ENCODE results near the gene C1orf74.

The C1orf74 gene

DNA sequence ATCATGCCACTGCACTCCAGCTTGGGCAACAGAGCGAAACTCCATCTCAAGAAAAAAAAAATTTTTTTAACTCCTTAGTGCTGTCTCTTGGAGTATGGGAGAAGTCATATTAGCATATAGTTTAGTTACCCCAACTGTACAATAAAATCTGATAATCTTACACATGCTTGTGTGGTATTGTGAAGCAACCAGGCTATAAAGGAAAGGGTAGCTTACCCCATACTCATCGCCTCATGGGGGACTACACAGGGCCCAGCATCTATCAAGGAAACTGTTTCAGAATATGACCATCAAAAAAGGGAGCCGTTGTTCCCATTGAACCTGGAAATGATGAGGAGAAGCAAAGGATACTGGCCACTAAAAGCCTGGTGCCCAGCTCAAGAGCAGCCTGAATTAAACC, 31.5 kb downstream of the C1orf74 start:
- TF ChIP-seq RARB (CRISPR knock-in tag; IDR thresholded peaks at IDR 0.05), result no peak
- TF ChIP-seq OSR1 (CRISPR knock-in tag; IDR thresholded peaks at IDR 0.05), result no peak
- no peak for TF ChIP-seq ZFP3 (CRISPR knock-in tag; IDR thresholded peaks at IDR 0.05)
- TF ChIP-seq ZFP30 (CRISPR knock-in tag; IDR thresholded peaks at IDR 0.05), result no peak
- no peak for TF ChIP-seq CSDC2 (CRISPR knock-in tag; IDR thresholded peaks at IDR 0.05)
- TF ChIP-seq, protein P1, sequence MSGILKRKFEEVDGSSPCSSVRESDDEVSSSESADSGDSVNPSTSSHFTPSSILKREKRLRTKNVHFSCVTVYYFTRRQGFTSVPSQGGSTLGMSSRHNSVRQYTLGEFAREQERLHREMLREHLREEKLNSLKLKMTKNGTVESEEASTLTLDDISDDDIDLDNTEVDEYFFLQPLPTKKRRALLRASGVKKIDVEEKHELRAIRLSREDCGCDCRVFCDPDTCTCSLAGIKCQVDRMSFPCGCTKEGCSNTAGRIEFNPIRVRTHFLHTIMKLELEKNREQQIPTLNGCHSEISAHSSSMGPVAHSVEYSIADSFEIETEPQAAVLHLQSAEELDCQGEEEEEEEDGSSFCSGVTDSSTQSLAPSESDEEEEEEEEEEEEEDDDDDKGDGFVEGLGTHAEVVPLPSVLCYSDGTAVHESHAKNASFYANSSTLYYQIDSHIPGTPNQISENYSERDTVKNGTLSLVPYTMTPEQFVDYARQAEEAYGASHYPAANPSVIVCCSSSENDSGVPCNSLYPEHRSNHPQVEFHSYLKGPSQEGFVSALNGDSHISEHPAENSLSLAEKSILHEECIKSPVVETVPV (CRISPR knock-in tag; IDR thresholded peaks at IDR 0.05), result no peak
- ATAC-seq, result no peak

DNA sequence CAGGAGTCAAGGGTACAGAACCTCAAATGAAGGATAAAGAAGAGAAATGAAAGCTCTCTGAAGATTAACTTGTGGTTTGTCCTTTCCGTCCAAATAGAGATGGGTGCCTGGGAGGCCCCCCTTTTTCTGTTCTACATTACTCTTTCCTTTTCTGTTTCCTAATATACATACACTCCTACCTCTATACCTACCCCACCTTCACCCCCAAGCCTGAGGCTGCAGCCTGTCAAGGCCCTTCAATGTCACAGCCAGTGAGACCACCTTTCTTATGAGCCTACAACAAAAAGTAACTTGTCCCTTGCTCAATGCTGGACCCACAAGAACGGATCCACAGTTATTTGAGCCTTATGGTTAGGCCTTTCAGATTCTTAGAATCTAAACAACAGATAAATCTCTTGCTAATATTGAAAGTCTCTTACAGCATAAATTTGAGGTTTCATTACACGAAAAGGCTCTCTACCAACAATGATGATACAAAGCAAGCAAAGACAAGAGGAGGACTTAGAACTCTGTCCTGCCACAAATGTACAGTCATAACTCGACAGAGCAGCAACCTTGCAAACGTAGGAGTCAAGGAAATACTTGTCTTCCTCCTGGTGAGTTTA, 32.6 kb downstream of the C1orf74 start:
- no peak for TF ChIP-seq CSDC2 (CRISPR knock-in tag; IDR thresholded peaks at IDR 0.05)
- TF ChIP-seq ZNF565 (CRISPR knock-in tag; conservative IDR thresholded peaks at IDR 0.05; ENCODE audit: low read depth), result no peak
- TF ChIP-seq ESRRG (CRISPR knock-in tag; IDR thresholded peaks at IDR 0.05), result no peak
- no peak for TF ChIP-seq ZNF8 (CRISPR knock-in tag; IDR thresholded peaks at IDR 0.05)
- TF ChIP-seq ZNF70 (CRISPR knock-in tag; IDR thresholded peaks at IDR 0.05), result no peak
- no peak for TF ChIP-seq OSR1 (CRISPR knock-in tag; IDR thresholded peaks at IDR 0.05)
- TF ChIP-seq ZFP30 (CRISPR knock-in tag; IDR thresholded peaks at IDR 0.05), result no peak
- TF ChIP-seq, protein P2, sequence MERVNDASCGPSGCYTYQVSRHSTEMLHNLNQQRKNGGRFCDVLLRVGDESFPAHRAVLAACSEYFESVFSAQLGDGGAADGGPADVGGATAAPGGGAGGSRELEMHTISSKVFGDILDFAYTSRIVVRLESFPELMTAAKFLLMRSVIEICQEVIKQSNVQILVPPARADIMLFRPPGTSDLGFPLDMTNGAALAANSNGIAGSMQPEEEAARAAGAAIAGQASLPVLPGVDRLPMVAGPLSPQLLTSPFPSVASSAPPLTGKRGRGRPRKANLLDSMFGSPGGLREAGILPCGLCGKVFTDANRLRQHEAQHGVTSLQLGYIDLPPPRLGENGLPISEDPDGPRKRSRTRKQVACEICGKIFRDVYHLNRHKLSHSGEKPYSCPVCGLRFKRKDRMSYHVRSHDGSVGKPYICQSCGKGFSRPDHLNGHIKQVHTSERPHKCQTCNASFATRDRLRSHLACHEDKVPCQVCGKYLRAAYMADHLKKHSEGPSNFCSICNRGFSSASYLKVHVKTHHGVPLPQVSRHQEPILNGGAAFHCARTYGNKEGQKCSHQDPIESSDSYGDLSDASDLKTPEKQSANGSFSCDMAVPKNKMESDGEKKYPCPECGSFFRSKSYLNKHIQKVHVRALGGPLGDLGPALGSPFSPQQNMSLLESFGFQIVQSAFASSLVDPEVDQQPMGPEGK (CRISPR knock-in tag; IDR thresholded peaks at IDR 0.05; ENCODE audit: borderline replicate concordance), result no peak
- TF ChIP-seq ISL1 (CRISPR knock-in tag; IDR thresholded peaks at IDR 0.05), result no peak
- TF ChIP-seq TOX (CRISPR knock-in tag; IDR thresholded peaks at IDR 0.05; ENCODE audit: borderline replicate concordance), result no peak
- no peak for TF ChIP-seq RARB (CRISPR knock-in tag; IDR thresholded peaks at IDR 0.05)
- no peak for TF ChIP-seq CREB5 (CRISPR knock-in tag; IDR thresholded peaks at IDR 0.05; ENCODE audit: low read depth)
- no peak for ATAC-seq

DNA sequence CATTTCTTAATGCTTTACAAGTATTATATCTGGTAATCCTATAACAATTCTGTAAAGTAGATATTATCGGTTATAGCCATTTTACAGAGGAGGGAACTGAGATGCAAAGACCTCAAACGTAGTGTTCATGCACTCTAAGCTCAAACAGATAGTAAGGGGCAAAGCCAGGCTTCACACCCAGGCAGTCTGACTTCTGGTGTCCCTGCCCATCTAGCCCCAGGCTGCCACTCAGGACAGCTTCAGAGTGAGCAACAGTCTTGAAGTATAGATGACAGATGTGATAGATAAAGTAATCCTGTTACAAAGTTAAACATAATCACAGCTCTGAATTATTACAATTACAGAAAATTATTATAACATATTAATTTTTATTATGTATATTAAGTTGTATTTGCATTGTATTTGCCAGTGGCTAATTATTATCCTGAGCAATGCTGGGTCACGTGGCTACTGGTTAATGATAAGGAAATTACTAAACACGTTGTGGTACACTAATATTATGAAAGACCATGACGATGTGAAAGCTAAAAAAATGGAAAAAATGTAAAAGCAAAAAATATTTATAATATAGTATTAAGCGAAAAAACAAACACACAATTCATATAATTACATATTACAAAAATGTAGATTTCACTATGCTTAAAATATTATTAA, 34.6 kb downstream of the C1orf74 start:
- no peak for ATAC-seq
- TF ChIP-seq ZNF8 (CRISPR knock-in tag; IDR thresholded peaks at IDR 0.05), result no peak
- TF ChIP-seq ARNTL (CRISPR knock-in tag; IDR thresholded peaks at IDR 0.05; ENCODE audit: borderline replicate concordance, low read depth), result no peak
- no peak for TF ChIP-seq TCF4 (CRISPR knock-in tag; IDR thresholded peaks at IDR 0.05; ENCODE audit: borderline replicate concordance)
- TF ChIP-seq CREB5 (CRISPR knock-in tag; IDR thresholded peaks at IDR 0.05; ENCODE audit: low read depth), result no peak
- TF ChIP-seq, protein P3, sequence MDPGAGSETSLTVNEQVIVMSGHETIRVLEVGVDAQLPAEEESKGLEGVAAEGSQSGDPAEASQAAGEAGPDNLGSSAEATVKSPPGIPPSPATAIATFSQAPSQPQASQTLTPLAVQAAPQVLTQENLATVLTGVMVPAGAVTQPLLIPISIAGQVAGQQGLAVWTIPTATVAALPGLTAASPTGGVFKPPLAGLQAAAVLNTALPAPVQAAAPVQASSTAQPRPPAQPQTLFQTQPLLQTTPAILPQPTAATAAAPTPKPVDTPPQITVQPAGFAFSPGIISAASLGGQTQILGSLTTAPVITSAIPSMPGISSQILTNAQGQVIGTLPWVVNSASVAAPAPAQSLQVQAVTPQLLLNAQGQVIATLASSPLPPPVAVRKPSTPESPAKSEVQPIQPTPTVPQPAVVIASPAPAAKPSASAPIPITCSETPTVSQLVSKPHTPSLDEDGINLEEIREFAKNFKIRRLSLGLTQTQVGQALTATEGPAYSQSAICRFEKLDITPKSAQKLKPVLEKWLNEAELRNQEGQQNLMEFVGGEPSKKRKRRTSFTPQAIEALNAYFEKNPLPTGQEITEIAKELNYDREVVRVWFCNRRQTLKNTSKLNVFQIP (CRISPR knock-in tag; IDR thresholded peaks at IDR 0.05; ENCODE audit: borderline replicate concordance, low read depth), result no peak
- no peak for TF ChIP-seq PPARA (CRISPR knock-in tag; IDR thresholded peaks at IDR 0.05; ENCODE audit: borderline replicate concordance)
- no peak for TF ChIP-seq TOX (CRISPR knock-in tag; IDR thresholded peaks at IDR 0.05; ENCODE audit: borderline replicate concordance)
- TF ChIP-seq, protein P2 (CRISPR knock-in tag; IDR thresholded peaks at IDR 0.05; ENCODE audit: borderline replicate concordance), result no peak
- TF ChIP-seq GLIS3 (CRISPR knock-in tag; IDR thresholded peaks at IDR 0.05), result no peak
- no peak for TF ChIP-seq RARB (CRISPR knock-in tag; IDR thresholded peaks at IDR 0.05)
- no peak for TF ChIP-seq ZC3H10 (CRISPR knock-in tag; IDR thresholded peaks at IDR 0.05)
- no peak for TF ChIP-seq ZNF70 (CRISPR knock-in tag; IDR thresholded peaks at IDR 0.05)
- TF ChIP-seq BACH2 (CRISPR knock-in tag; IDR thresholded peaks at IDR 0.05; ENCODE audit: borderline replicate concordance), result no peak
- no peak for TF ChIP-seq ISL1 (CRISPR knock-in tag; IDR thresholded peaks at IDR 0.05)
- no peak for TF ChIP-seq ZFP3 (CRISPR knock-in tag; IDR thresholded peaks at IDR 0.05)
- TF ChIP-seq ZNF565 (CRISPR knock-in tag; conservative IDR thresholded peaks at IDR 0.05; ENCODE audit: low read depth), result no peak
- no peak for TF ChIP-seq ZFP30 (CRISPR knock-in tag; IDR thresholded peaks at IDR 0.05)
- TF ChIP-seq, protein P1 (CRISPR knock-in tag; IDR thresholded peaks at IDR 0.05), result no peak

Data from SK-N-SH treated with all-trans-retinoic acid at 6 μM for 48 hours (cell line).